Mesendoderm (in vitro differentiated cells): ENCODE data around the gene NDUFB10.
A peak's percentile ranks its signal among the peaks of the same experiment; 100 is the strongest.

ENCODE experiments used
- DNase-seq: peaks from one replicate; pipeline ENCODE4 v3.0.0; 2013
- H2AK5ac ChIP-seq: 2 replicates; pipeline ENCODE4 v1.6.1; 2013; ENCODE audit warnings: low read length, inconsistent platforms
- H2BK120ac ChIP-seq: 2 replicates; pipeline ENCODE4 v1.6.1; 2013; ENCODE audit warnings: low read depth, mild to moderate bottlenecking, low read length, moderate library complexity, mixed read lengths
- H2BK15ac ChIP-seq: replicated peaks from 2 replicates; pipeline ENCODE4 v1.6.1; 2013; ENCODE audit warnings: low read depth, mild to moderate bottlenecking, moderate library complexity
- H2BK5ac ChIP-seq: 2 replicates; pipeline ENCODE4 v1.6.1; 2013; ENCODE audit warnings: low read length, inconsistent platforms
- H3K18ac ChIP-seq: 2 replicates; pipeline ENCODE4 v1.6.1; 2013; ENCODE audit warnings: mild to moderate bottlenecking, low read length, mixed read lengths
- H3K23ac ChIP-seq: one replicate; pipeline ENCODE4 v1.6.1; 2013; ENCODE audit warnings: low read length
- H3K27ac ChIP-seq: 2 replicates; pipeline ENCODE4 v1.5.1; 2013; ENCODE audit warnings: low read depth, mild to moderate bottlenecking, inconsistent platforms, low read length, moderate library complexity
- H3K27me3 ChIP-seq: 2 replicates; pipeline ENCODE4 v1.6.1; 2013; ENCODE audit warnings: low read length, control low read depth, mild to moderate bottlenecking, inconsistent platforms; ENCODE audit not compliant: insufficient read depth, poor library complexity
- H3K36me3 ChIP-seq: 2 replicates; pipeline ENCODE4 v1.6.1; 2013; ENCODE audit warnings: low read length, inconsistent platforms; ENCODE audit not compliant: control insufficient read depth, insufficient read depth
- H3K4ac ChIP-seq: one replicate; pipeline ENCODE4 v1.6.1; 2013; ENCODE audit warnings: low read depth, mild to moderate bottlenecking, low read length, moderate library complexity
- H3K4me1 ChIP-seq: 2 replicates; pipeline ENCODE4 v1.6.1; 2013; ENCODE audit warnings: low read depth, low read length, inconsistent platforms; ENCODE audit not compliant: control insufficient read depth
- H3K4me2 ChIP-seq: 2 replicates; pipeline ENCODE4 v1.6.1; 2013; ENCODE audit warnings: low read length
- H3K4me3 ChIP-seq: 2 replicates; pipeline ENCODE4 v1.5.1; 2013; ENCODE audit warnings: mild to moderate bottlenecking, low read length
- H3K56ac ChIP-seq: one replicate; pipeline ENCODE4 v1.6.1; 2013; ENCODE audit warnings: low read length
- H3K79me1 ChIP-seq: 2 replicates; pipeline ENCODE4 v1.6.1; 2013; ENCODE audit warnings: low read length, inconsistent platforms
- H3K79me2 ChIP-seq: 2 replicates; pipeline ENCODE4 v1.6.1; 2013; ENCODE audit warnings: mild to moderate bottlenecking, low read length; ENCODE audit not compliant: control insufficient read depth, insufficient read depth
- H3K9ac ChIP-seq: 2 replicates; pipeline ENCODE4 v1.6.1; 2013; ENCODE audit warnings: low read length, inconsistent platforms
- H4K5ac ChIP-seq: one replicate; pipeline ENCODE4 v1.6.1; 2013; ENCODE audit warnings: low read length
- H4K8ac ChIP-seq: one replicate; pipeline ENCODE4 v1.6.1; 2013; ENCODE audit warnings: low read depth, mild to moderate bottlenecking, control low read depth, low read length, moderate library complexity
- WGBS: extraction: QIAGEN DNeasy Blood & Tissue Kit; methylation state at CpG from one replicate; pipeline ENCODE4 v1.1.7; 2013; ENCODE audit warnings: low lambda C conversion rate, missing lambda C conversion rate; ENCODE audit not compliant: insufficient coverage; ENCODE audit errors: extremely low coverage; 5-methylcytosine and 5-hydroxymethylcytosine counted together

The NDUFB10 gene

DNA sequence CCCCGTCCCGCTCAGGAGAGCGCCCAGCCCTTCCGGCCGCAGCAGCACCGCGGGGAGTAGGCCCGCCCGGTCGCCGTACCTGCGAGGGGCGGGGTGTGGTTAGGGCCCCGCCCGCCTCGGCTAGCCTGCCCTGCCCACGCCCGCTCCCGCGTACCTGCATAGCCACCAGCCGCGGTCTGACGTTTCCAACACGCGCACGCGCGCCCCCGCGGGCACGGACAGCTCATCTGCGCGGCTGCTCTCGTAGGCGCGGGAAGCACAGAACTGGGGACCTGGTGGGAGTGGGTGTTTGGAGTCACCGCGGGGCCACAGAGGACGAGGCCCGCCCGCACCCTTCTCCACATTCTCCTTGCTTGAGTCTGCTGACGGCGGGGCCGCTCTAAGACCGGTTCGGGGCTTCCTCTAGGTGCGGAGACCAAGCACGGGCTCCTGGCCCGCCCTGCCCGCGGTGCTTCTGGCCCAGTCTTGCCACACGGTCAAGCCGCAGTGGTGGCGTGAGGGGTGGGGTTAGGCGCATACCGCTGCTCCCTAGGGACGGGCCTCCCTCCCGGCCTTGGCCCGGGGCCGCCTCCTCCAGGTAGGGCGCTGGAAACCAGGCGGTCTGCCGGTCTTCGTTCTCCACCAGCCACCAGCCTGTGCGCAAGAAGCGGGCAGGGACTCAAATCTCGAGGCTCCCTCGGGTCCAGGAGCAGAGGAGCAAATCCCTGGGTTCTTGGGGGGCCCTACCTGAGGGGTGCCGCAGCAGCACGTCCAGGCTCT is 20.1 kb downstream of the NDUFB10 start:
- H4K8ac ChIP-seq, result no peak overlapping the region
- peaks cover 4% of the 10 kb centered on the region for H3K36me3 ChIP-seq
- no peaks in the 10 kb centered on the region for H3K79me2 ChIP-seq
- H3K4ac ChIP-seq, result no peak overlapping the region
- H2BK120ac ChIP-seq, result no peak overlapping the region
- H2BK5ac ChIP-seq, result no peak overlapping the region
- peak overlapping the region; percentile 83 for H3K56ac ChIP-seq
- H3K79me1 ChIP-seq, result no peaks in the 10 kb centered on the region
- no peak overlapping the region for H3K27ac ChIP-seq
- no peak overlapping the region for H3K18ac ChIP-seq
- peak overlapping the region; percentile 62 for H3K9ac ChIP-seq
- no CpG with 5 or more reads among the region's 70 CpGs for WGBS
- peak; percentile 50 for DNase-seq
- no peak overlapping the region for H3K4me3 ChIP-seq
- peak overlapping the region; percentile 15 for H3K4me2 ChIP-seq
- no peak overlapping the region for H2BK15ac ChIP-seq
- H3K4me1 ChIP-seq, result peaks cover 3% of the 10 kb centered on the region
- no peak overlapping the region for H4K5ac ChIP-seq
- H2AK5ac ChIP-seq, result no peak overlapping the region
- H3K27me3 ChIP-seq, result peaks cover 9% of the 10 kb centered on the region
- no peak overlapping the region for H3K23ac ChIP-seq

DNA sequence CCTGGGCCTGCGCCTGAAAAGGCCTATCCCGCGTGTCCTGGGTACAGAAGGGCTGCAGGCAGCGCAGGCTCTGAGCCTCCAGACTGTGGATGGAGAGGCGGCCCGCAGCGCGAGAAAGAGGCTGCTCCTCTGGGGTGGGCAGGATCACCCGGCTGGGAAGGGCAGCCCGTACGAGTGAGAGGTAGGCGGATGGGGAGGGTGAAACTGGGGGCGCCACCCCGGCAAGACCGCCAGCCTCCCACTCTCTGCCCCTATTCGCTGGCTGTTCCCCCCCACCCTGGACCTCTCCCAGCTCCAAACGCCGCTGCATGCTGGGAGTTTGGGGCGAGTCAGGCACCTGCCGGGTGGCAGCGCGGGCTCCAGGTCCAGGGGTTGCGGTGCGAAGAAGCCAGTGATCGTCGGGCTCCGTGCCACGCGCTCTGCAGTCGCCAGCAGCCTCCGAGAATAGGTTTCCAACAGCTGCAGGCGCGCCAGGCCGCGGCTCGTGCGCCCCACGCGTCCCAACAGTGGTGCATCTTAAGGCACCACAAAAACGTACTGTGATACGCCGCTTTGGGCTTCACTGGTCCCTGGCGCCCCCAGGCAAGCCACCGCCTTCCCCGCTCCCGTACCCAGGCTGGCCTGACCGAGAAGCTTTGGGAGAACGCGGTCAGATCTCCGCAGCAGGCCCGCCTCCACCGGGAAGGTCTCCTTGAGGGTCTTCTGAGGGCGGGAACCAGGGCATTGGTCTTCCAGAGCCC is 20.9 kb downstream of the NDUFB10 start:
- Histone ChIP-seq H3K4ac (no peak overlapping the region), H2BK120ac (no peak overlapping the region), H3K79me2 (peaks cover 2% of the 10 kb centered on the region), H3K23ac (peak overlapping the region; percentile 20), H3K27me3 (peaks cover 9% of the 10 kb centered on the region), H3K79me1 (peaks cover 5% of the 10 kb centered on the region), H3K4me3 (no peak overlapping the region), H3K9ac (peak overlapping the region; percentile 62), H3K56ac (no peak overlapping the region), H2BK5ac (no peak overlapping the region), H2AK5ac (no peak overlapping the region), H2BK15ac (no peak overlapping the region), H3K36me3 (no peaks in the 10 kb centered on the region), H3K4me1 (peaks cover 3% of the 10 kb centered on the region), H3K4me2 (no peak overlapping the region), H4K8ac (no peak overlapping the region), H4K5ac (no peak overlapping the region), H3K27ac (no peak overlapping the region), H3K18ac (no peak overlapping the region)
- no peak for DNase-seq
- no CpG with 5 or more reads among the region's 53 CpGs for WGBS

DNA sequence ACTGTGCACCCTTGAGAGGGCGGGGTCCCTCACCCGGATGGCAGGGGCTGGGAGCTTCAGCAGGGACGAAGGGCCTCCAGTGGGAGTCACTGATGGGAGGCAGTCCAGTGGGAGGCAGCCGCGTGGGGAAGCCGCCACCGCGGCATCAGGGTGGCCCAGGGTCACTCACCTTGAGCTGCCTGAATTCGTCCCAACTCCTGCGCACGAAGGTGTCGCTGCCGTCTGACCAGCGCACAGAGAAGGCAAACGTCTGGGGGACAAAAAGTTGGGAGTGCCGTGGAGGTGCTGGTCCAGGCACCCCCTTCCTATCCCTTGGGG is 21.4 kb downstream of the NDUFB10 start:
- H3K56ac ChIP-seq, result no peak overlapping the region
- no peak overlapping the region for H3K18ac ChIP-seq
- no CpG with 5 or more reads among the region's 16 CpGs for WGBS
- H3K79me2 ChIP-seq, result peaks cover 2% of the 10 kb centered on the region
- H2BK15ac ChIP-seq, result no peak overlapping the region
- no peak overlapping the region for H4K8ac ChIP-seq
- no peak for DNase-seq
- H3K4me2 ChIP-seq, result no peak overlapping the region
- H3K23ac ChIP-seq, result peak overlapping the region; percentile 20
- H2BK5ac ChIP-seq, result no peak overlapping the region
- H2AK5ac ChIP-seq, result no peak overlapping the region
- H3K4me1 ChIP-seq, result peaks cover 5% of the 10 kb centered on the region
- H3K36me3 ChIP-seq, result no peaks in the 10 kb centered on the region
- H3K27ac ChIP-seq, result no peak overlapping the region
- H3K4me3 ChIP-seq, result no peak overlapping the region
- H3K4ac ChIP-seq, result no peak overlapping the region
- peaks cover 9% of the 10 kb centered on the region for H3K27me3 ChIP-seq
- no peak overlapping the region for H4K5ac ChIP-seq
- no peak overlapping the region for H2BK120ac ChIP-seq
- H3K9ac ChIP-seq, result no peak overlapping the region
- peaks cover 9% of the 10 kb centered on the region for H3K79me1 ChIP-seq

DNA sequence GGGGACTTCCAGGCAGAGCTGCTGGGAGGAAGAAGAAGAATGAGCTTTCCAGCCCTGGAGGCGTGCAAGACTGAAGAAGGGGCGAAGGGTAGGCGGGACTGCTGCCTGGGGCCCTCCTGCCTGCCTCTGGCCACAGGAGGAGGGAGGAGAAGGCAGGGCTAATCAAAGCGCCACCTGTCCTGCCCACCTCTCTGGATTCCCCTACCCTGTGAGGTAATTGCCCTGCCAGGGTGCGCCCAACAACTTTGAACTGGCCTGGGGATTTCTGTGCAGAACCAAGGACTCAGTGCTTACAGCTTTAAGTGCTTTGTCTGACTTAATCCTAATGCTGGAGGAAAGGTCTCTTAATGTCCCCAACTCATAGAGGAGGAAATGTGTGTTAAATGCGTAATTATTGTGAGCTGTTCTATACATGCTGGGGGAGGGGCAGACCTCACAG is 22.1 kb downstream of the NDUFB10 start, which contains the start of gene NOXO1:
NOXO1 (minus strand) TSS at position 72 of the 439 bp plus-strand sequence. CDS start 290 bp downstream, outside the sequence.
- Histone ChIP-seq H3K4me1 (peaks cover 5% of the 10 kb centered on the region), H3K4me3 (no peak within 1 kb of the TSS), H2BK15ac (no peak within 1 kb of the TSS), H3K27me3 (peaks cover 9% of the 10 kb centered on the region), H3K18ac (no peak within 1 kb of the TSS), H4K5ac (no peak within 1 kb of the TSS), H3K36me3 (peaks cover 3% of the 10 kb centered on the region), H3K56ac (peak within 1 kb of the TSS; percentile 7), H2AK5ac (no peak within 1 kb of the TSS), H3K9ac (no peak within 1 kb of the TSS), H3K23ac (peak within 1 kb of the TSS; percentile 20), H4K8ac (no peak within 1 kb of the TSS), H3K4ac (no peak within 1 kb of the TSS), H2BK120ac (no peak within 1 kb of the TSS), H3K79me1 (peaks cover 10% of the 10 kb centered on the region), H3K27ac (no peak within 1 kb of the TSS), H3K4me2 (no peak within 1 kb of the TSS), H3K79me2 (peaks cover 2% of the 10 kb centered on the region), H2BK5ac (no peak within 1 kb of the TSS)
- no CpG with 5 or more reads among the region's 6 CpGs for WGBS
- DNase-seq, result peak; percentile 19

GRCh38 chr16:1982013-1982433 is 22.7 kb downstream of the NDUFB10 start:
- H3K4me1 ChIP-seq, result peaks cover 5% of the 10 kb centered on the region
- no peak overlapping the region for H3K18ac ChIP-seq
- H2BK120ac ChIP-seq, result no peak overlapping the region
- H3K36me3 ChIP-seq, result peaks cover 3% of the 10 kb centered on the region
- no peak overlapping the region for H3K27ac ChIP-seq
- H3K79me2 ChIP-seq, result peaks cover 2% of the 10 kb centered on the region
- H2AK5ac ChIP-seq, result no peak overlapping the region
- no peak overlapping the region for H3K56ac ChIP-seq
- H2BK15ac ChIP-seq, result no peak overlapping the region
- WGBS, result no CpG with 5 or more reads among the region's 5 CpGs
- H3K4me3 ChIP-seq, result no peak overlapping the region
- no peak overlapping the region for H3K23ac ChIP-seq
- no peak for DNase-seq
- H3K4ac ChIP-seq, result no peak overlapping the region
- H3K79me1 ChIP-seq, result peaks cover 10% of the 10 kb centered on the region
- H4K5ac ChIP-seq, result no peak overlapping the region
- H4K8ac ChIP-seq, result no peak overlapping the region
- no peak overlapping the region for H3K4me2 ChIP-seq
- H3K27me3 ChIP-seq, result peaks cover 9% of the 10 kb centered on the region
- no peak overlapping the region for H3K9ac ChIP-seq
- H2BK5ac ChIP-seq, result no peak overlapping the region
